Transverse colon (tissue), 4 donors: ENCODE measurements around the gene ABCA7. TPM values are rescaled to one million over a fixed set of nuclear protein-coding genes. Genes with fewer than 3 reads are reported as not detected.

Experiments used
- DNase-seq: peaks from one replicate; pipeline ENCODE4 v3.0.0-alpha.2; 2019
- H3K27ac ChIP-seq, 4 donors: fragments of 200-600 bp; sonication (generic); 2 replicates each; pipeline ENCODE4 v1.5.1; 2016 to 2018; ENCODE audit warnings: inconsistent platforms in 4 of 4
- H3K27me3 ChIP-seq: fragments of 200-600 bp; sonication (generic); 2 replicates; pipeline ENCODE4 v1.5.1; 2017; ENCODE audit warnings: inconsistent platforms
- H3K36me3 ChIP-seq, 4 donors: fragments of 200-600 bp; sonication (generic); 2 replicates each; pipeline ENCODE4 v1.5.1; 2017 to 2019; ENCODE audit warnings: inconsistent platforms in 4 of 4
- H3K4me1 ChIP-seq, 4 donors: fragments of 200-600 bp; sonication (generic); 2 replicates each; pipeline ENCODE4 v1.5.1; 2017 to 2020; ENCODE audit warnings: inconsistent platforms in 4 of 4
- H3K4me3 ChIP-seq, 4 donors: fragments of 200-600 bp; sonication (generic); 1 replicate in 1 of 4; 2 replicates in 3 of 4; pipeline versions ENCODE4 v1.5.1 to v1.6.1; 2017 to 2019; ENCODE audit warnings: inconsistent platforms in 4 of 4
- H3K9me3 ChIP-seq, 2 donors: fragments of 200-600 bp; sonication (generic); 2 replicates each; pipeline ENCODE4 v1.5.1; 2017 to 2019; ENCODE audit warnings: inconsistent platforms in 2 of 2
- EP300 ChIP-seq: sonication (generic); formaldehyde crosslinking; IDR thresholded peaks from one replicate; pipeline ENCODE4 v1.6.1; 2017; ENCODE audit warnings: antibody characterized with exemption, low read depth
- POLR2A ChIP-seq: fragments of 450-650 bp; IDR thresholded peaks from one replicate; pipeline ENCODE4 v1.6.1; 2016; ENCODE audit warnings: antibody characterized with exemption, mild to moderate bottlenecking, moderate library complexity
- POLR2AphosphoS5 ChIP-seq, 3 donors: sonication (generic); formaldehyde crosslinking; IDR thresholded peaks; one replicate each; pipeline ENCODE4 v1.6.1; 2016; ENCODE audit warnings: antibody characterized with exemption in 3 of 3
- WGBS, 2 donors: methylation state at CpG; one replicate each; pipeline ENCODE4 v1.1.5; 2018; ENCODE audit warnings: low coverage in 1 of 2; 5-methylcytosine and 5-hydroxymethylcytosine counted together
- in situ Hi-C, 4 donors: fragments of 200-750 bp; cut with MboI; loops; one replicate each; pipeline versions ENCODE4 v1.15.0 to v1.15.1; 2017; ENCODE audit warnings: low sequenced_read_pairs in 3 of 4, low pct_ligation_motif_present in 1 of 4, low pct_unique_long_range_greater_than_20kb in 1 of 4
- intact Hi-C: fragments of 100-400 bp; cut with DNase I; formaldehyde crosslinking; loops from one replicate; pipeline ENCODE4 v1.15.1; 2023; ENCODE audit warnings: low total_unique reads
- total RNA-seq, 4 donors: library from RNA; depleted of rRNA; stranded (reverse); fragments of >200 nt; gene quantifications; one replicate each; pipeline ENCODE4 v1.1.0, GENCODE V29; 2016
- TF ChIP-seq, protein P1 (sequence below), 5 experiments: fragments of 200-600 bp in 3 of 5; fragments of 450-650 bp in 2 of 5; sonication (generic) in 3 of 5; IDR thresholded peaks; 1 replicate in 2 of 5; 2 replicates in 3 of 5; pipeline ENCODE4 v1.5.1; 2016 to 2017; ENCODE audit warnings: antibody characterized with exemption in 5 of 5, inconsistent platforms in 3 of 5, mild to moderate bottlenecking in 2 of 5, moderate library complexity in 1 of 5

ABCA7 gene
- total RNA-seq, 4 donors from 2014 or later: 47.1 to 128 (median 82.0) TPM

GRCh38 chr19:1109697-1110671 lies 70.1 kb downstream of the ABCA7 start:
- TF ChIP-seq EP300: no peak
- TF ChIP-seq, protein P1, sequence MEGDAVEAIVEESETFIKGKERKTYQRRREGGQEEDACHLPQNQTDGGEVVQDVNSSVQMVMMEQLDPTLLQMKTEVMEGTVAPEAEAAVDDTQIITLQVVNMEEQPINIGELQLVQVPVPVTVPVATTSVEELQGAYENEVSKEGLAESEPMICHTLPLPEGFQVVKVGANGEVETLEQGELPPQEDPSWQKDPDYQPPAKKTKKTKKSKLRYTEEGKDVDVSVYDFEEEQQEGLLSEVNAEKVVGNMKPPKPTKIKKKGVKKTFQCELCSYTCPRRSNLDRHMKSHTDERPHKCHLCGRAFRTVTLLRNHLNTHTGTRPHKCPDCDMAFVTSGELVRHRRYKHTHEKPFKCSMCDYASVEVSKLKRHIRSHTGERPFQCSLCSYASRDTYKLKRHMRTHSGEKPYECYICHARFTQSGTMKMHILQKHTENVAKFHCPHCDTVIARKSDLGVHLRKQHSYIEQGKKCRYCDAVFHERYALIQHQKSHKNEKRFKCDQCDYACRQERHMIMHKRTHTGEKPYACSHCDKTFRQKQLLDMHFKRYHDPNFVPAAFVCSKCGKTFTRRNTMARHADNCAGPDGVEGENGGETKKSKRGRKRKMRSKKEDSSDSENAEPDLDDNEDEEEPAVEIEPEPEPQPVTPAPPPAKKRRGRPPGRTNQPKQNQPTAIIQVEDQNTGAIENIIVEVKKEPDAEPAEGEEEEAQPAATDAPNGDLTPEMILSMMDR (IDR thresholded peaks at IDR 0.05): no peak
- no peak for TF ChIP-seq POLR2A
- no peak for TF ChIP-seq POLR2AphosphoS5 (IDR thresholded peaks at IDR 0.05)
- peaks cover 24 to 54% (median 41%) of the 10 kb centered on the region in 4 donors for H3K4me1 ChIP-seq
- H3K27ac ChIP-seq: no peak overlapping the region
- no peaks in the 10 kb centered on the region for H3K27me3 ChIP-seq
- peaks cover 0 to 10% (median 4%) of the 10 kb centered on the region in 4 donors for H3K36me3 ChIP-seq
- DNase-seq: no peak
- no peak overlapping the region for H3K4me3 ChIP-seq
- in situ Hi-C loops: no loop called here
- 93 to 100% methylated on average over 3 to 45 of the region's 54 CpGs for WGBS, 2 donors
- no peaks in the 10 kb centered on the region for H3K9me3 ChIP-seq
- intact Hi-C loops: loop anchor here (5.0 to 10.0 kb wide), 3 partner anchors 82 to 185 kb away; partner anchors contain the start of genes ARID3A, ATP5F1D and MIDN

DNA sequence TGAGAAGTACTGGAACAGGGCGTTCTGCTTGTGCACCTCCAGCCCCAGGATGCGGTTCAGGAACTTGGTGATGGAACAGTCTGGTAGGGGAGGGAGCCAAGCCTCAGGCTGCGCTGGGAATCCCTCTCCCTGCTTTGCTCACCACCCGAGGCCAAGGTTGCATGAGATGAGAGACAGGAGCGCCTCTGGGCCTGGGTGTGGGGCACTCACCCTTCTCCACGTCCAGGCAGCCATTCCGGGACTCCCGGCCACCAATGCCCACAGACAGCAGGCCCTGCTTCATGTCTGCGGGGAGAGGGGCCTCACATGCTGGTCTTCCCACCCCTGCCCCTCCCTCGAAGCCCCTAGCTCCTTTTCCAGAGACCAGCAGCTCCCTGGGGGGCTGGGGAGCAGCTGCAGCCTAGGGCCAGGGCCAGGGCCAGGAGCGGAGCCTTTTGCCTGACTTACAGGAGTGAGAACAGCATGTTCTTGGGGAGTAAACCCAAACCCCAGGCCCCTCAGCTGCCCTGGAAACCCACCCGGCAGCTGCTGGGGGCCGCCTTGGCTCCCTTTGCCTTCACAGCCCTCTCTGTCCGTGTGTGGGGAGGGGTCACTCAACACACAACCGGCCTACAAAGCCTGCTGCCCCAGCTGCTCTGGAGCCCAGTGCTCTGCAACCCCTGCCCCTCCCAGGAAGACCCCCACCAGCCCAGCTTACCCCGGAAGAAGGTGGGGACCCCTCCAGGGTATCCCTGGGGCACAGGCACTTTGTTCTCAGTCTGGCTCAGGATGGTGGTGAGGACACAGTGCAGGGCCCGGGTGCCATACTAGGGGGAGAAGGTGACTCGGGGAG lies 71.1 kb downstream of the ABCA7 start:
- in situ Hi-C loops (no loop called here), intact Hi-C loops (loop anchor here (5.0 kb wide), 1 partner anchor 81 kb away; no protein-coding TSS in a partner anchor)
- Histone ChIP-seq H3K9me3 (no peaks in the 10 kb centered on the region), H3K36me3 (peaks cover 0 to 15% (median 6%) of the 10 kb centered on the region in 4 donors), H3K4me1 (peaks cover 15 to 44% (median 31%) of the 10 kb centered on the region in 4 donors), H3K27me3 (no peaks in the 10 kb centered on the region), H3K4me3 (no peak overlapping the region), H3K27ac (peak overlapping the region in 3 of 4 donors; percentile 78 to 82 (median 79))
- TF ChIP-seq POLR2A: no peak
- no peak for TF ChIP-seq EP300
- no peak for TF ChIP-seq POLR2AphosphoS5 (IDR thresholded peaks at IDR 0.05)
- TF ChIP-seq, protein P1 (IDR thresholded peaks at IDR 0.05): no peak
- no peak for DNase-seq
- 70% methylated on average over 9 of the region's 18 CpGs; no CpG with 5 or more reads in 1 of the 2 donors for WGBS, 2 donors

DNA sequence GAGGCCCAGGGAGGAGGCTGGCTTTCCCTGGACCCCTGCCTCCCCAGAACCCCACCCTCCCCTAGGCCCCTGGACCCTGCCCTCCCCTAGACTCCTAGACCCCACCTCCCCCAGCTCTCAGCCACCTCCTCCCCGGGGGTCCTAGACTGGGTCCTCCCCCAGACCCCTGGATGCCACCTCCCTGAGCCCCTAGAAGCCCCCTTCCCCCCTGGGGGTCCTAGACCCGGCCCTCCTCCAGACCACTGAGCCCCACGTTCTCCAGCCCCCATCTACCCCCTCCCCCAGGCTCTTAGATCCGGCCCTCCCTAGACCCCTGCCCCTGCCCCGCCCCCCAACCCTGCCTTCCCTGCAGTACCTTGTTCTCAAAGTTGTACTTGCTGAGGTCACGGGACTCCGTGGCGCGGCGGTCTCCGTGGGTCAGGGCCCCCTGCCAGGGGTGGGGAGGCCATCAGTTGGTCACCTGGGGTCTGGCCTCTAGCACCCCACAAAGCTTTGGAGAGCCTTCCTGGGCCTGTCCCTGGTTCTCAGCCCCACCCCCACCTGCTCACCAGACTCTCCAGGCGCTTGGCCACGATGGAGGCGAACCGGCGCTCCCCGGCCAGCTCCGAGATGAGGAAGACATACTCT lies 71.8 kb downstream of the ABCA7 start:
- 66% methylated on average over 18 of the region's 18 CpGs; no CpG with 5 or more reads in 1 of the 2 donors for WGBS, 2 donors
- Histone ChIP-seq H3K4me1 (peaks cover 15 to 37% (median 28%) of the 10 kb centered on the region in 4 donors), H3K9me3 (no peaks in the 10 kb centered on the region), H3K27me3 (no peaks in the 10 kb centered on the region), H3K27ac (peak overlapping the region; percentile 78 to 82 (median 80)), H3K36me3 (peaks cover 0 to 18% (median 8%) of the 10 kb centered on the region in 4 donors), H3K4me3 (no peak overlapping the region)
- no peak for DNase-seq
- intact Hi-C loops: loop anchor here (5.0 kb wide), 1 partner anchor 81 kb away; no protein-coding TSS in a partner anchor
- TF ChIP-seq POLR2AphosphoS5 (IDR thresholded peaks at IDR 0.05): no peak
- peak; percentile 4 for TF ChIP-seq POLR2A
- no peak for TF ChIP-seq EP300
- in situ Hi-C loops: no loop called here
